ENCODE results near the gene FABP2.
A peak's percentile ranks its signal among the peaks of the same experiment; 100 is the strongest.
"Not testable (repeated sequence)": the region's sequence is repeated elsewhere in the genome, so short reads cannot be mapped to it uniquely, and the experiment has no call there.

The FABP2 gene

GRCh38 chr4:119321921-119322687 lies at the start of gene FABP2:
FABP2 (minus strand) TSS chr4:119322138; CDS start chr4:119322102, 36 bp downstream.
- DNase-seq = no peak

- DNase-seq = not testable (repeated sequence)
These were observed 49.2 kb upstream of the FABP2 start for GRCh38 chr4:119370951-119371683.

GRCh38 chr4:119370392-119370791 lies 48.5 kb upstream of the FABP2 start:
- DNase-seq = peak; percentile 70

GRCh38 chr4:119366802-119367201 lies 44.9 kb upstream of the FABP2 start:
- peak; percentile 25 for DNase-seq

- not testable (repeated sequence) for DNase-seq
These were observed 42.3 kb upstream of the FABP2 start for GRCh38 chr4:119364203-119364602.

GRCh38 chr4:119363372-119363771 lies 41.4 kb upstream of the FABP2 start:
- not testable (repeated sequence) for DNase-seq

- not testable (repeated sequence) for DNase-seq
These were observed 40.5 kb upstream of the FABP2 start for GRCh38 chr4:119362413-119362812.

- DNase-seq = not testable (repeated sequence)
These were observed 37.9 kb upstream of the FABP2 start for GRCh38 chr4:119359873-119360272.

- not testable (repeated sequence) for DNase-seq
These were observed 34.9 kb upstream of the FABP2 start for GRCh38 chr4:119356796-119357195.

- not testable (repeated sequence) for DNase-seq
These were observed 34.1 kb upstream of the FABP2 start for GRCh38 chr4:119356041-119356440.

GRCh38 chr4:119353364-119353763 lies 31.4 kb upstream of the FABP2 start:
- DNase-seq = not testable (repeated sequence)

GRCh38 chr4:119348169-119348568 lies 26.2 kb upstream of the FABP2 start:
- DNase-seq = not testable (repeated sequence)

GRCh38 chr4:119343293-119343692 lies 21.4 kb upstream of the FABP2 start:
- DNase-seq = not testable (repeated sequence)

- DNase-seq = not testable (repeated sequence)
These were observed 18.0 kb upstream of the FABP2 start for GRCh38 chr4:119339895-119340294.

- no peak for DNase-seq
These were observed 15.1 kb upstream of the FABP2 start for GRCh38 chr4:119337010-119337409.

GRCh38 chr4:119336332-119336979 lies 14.5 kb upstream of the FABP2 start:
- not testable (repeated sequence) for DNase-seq

GRCh38 chr4:119329835-119330620 lies 8.1 kb upstream of the FABP2 start:
- DNase-seq = no peak

- no peak for DNase-seq
These were observed 6.8 kb upstream of the FABP2 start for GRCh38 chr4:119328695-119329094.

GRCh38 chr4:119317990-119318389 lies 3.9 kb downstream of the FABP2 start:
- DNase-seq = no peak

GRCh38 chr4:119315036-119315435 lies 6.9 kb downstream of the FABP2 start:
- DNase-seq = no peak

- peak; percentile 37 for DNase-seq
These were observed 7.6 kb downstream of the FABP2 start for GRCh38 chr4:119314356-119314755.

GRCh38 chr4:119313237-119313636 lies 8.7 kb downstream of the FABP2 start:
- no peak for DNase-seq

- no peak for DNase-seq
These were observed 11.1 kb downstream of the FABP2 start for GRCh38 chr4:119310826-119311225.

Measured in activated CD4-positive, alpha-beta T cell treated with anti-CD3 and anti-CD28 coated beads, Interleukin-2, Interleukin-6, amounts not matched to agents 100 ng/mL and 50 ng/mL, durations not matched to agents 16 hours and 8 hours (primary cell).